ENCODE measurements around the gene PGAP2. TPM values are rescaled to one million over a fixed set of nuclear protein-coding genes. Genes with fewer than 3 reads are reported as not detected.

The PGAP2 gene
- total and polyA plus RNA-seq, 2 donors (not counting 3 experiments of a cell fraction or from before 2014, with no cell fraction given), result 18.3 to 34.1 TPM

- dilution Hi-C loops (cut with MboI; ENCODE audit: extremely low pct_ligation_motif_present, low sequenced_read_pairs), result no loop called here
- Histone ChIP-seq H2AFZ (ENCODE audit: low read depth, low read length) (no peak overlapping the region), H3K9me1 (replicated peaks; ENCODE audit: control insufficient read depth, extremely low read depth, insufficient read depth, low read length) (no peaks in the 10 kb centered on the region), H3K27me3 (ENCODE audit: control insufficient read depth in 2 of 2, insufficient read depth in 2 of 2, low read length in 2 of 2) (no peaks in the 10 kb centered on the region), H3K9ac (replicated peaks; ENCODE audit: extremely low read depth, insufficient read depth, low read length) (no peak overlapping the region), H3K4me3 (replicated peaks in 1 of 3; ENCODE audit: insufficient read depth in 1 of 3, low read depth in 1 of 3, low read length in 3 of 3) (no peak overlapping the region), H3K4me2 (ENCODE audit: insufficient read depth, low read length) (no peak overlapping the region), H4K20me1 (replicated peaks; ENCODE audit: control insufficient read depth, extremely low read depth, insufficient read depth, low read length) (no peaks in the 10 kb centered on the region), H3K4me1 (ENCODE audit: control insufficient read depth, extremely low read depth, insufficient read depth, low read length) (peaks cover 40% of the 10 kb centered on the region), H3K79me2 (ENCODE audit: control insufficient read depth, insufficient read depth, low read length) (peaks cover 77% of the 10 kb centered on the region), H3K9me3 (replicated peaks; ENCODE audit: control insufficient read depth, insufficient read depth, low read length) (no peaks in the 10 kb centered on the region), H3K27ac (ENCODE audit: insufficient read depth, low read depth, low read length) (no peak overlapping the region), H3K36me3 (ENCODE audit: control insufficient read depth in 2 of 2, extremely low read depth in 1 of 2, insufficient read depth in 2 of 2, low read length in 2 of 2) (no peaks in the 10 kb centered on the region)
- no peak for DNase-seq (ENCODE audit: low read depth, low spot score)
- no TSS peak for BruUV-seq (replicated peaks)
- TF ChIP-seq POLR2AphosphoS5 (IDR thresholded peaks at IDR 0.05; ENCODE audit: insufficient read depth, low read depth, low read length), result no peak
- no peak for TF ChIP-seq POLR2A (IDR thresholded peaks at IDR 0.05; ENCODE audit: low read depth, low read length)
- no peak for TF ChIP-seq FOS (IDR thresholded peaks at IDR 0.05; ENCODE audit: borderline replicate concordance, insufficient read depth, low read length)
- TF ChIP-seq GATA2 (IDR thresholded peaks at IDR 0.05; ENCODE audit: insufficient read depth, insufficient read length, low read depth, low read length), result no peak
- TF ChIP-seq, protein P1, sequence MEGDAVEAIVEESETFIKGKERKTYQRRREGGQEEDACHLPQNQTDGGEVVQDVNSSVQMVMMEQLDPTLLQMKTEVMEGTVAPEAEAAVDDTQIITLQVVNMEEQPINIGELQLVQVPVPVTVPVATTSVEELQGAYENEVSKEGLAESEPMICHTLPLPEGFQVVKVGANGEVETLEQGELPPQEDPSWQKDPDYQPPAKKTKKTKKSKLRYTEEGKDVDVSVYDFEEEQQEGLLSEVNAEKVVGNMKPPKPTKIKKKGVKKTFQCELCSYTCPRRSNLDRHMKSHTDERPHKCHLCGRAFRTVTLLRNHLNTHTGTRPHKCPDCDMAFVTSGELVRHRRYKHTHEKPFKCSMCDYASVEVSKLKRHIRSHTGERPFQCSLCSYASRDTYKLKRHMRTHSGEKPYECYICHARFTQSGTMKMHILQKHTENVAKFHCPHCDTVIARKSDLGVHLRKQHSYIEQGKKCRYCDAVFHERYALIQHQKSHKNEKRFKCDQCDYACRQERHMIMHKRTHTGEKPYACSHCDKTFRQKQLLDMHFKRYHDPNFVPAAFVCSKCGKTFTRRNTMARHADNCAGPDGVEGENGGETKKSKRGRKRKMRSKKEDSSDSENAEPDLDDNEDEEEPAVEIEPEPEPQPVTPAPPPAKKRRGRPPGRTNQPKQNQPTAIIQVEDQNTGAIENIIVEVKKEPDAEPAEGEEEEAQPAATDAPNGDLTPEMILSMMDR (IDR thresholded peaks at IDR 0.05; ENCODE audit: extremely low read depth in 1 of 2, insufficient read depth in 1 of 2, low read depth in 1 of 2, low read length in 2 of 2), result no peak
- CTCF ChIA-PET, result interaction anchor here (1.0 to 2.7 kb wide), 3 partner anchors 13 to 236 kb away, joined by 3 to 14 read pairs (median 8); partner anchors contain the start of gene PGAP2
- FAIRE-seq, result no peak
- intact Hi-C loops (cut with micrococcal nuclease), result no loop called here
- POLR2A ChIA-PET, result interaction anchor here (0.7 kb wide), 1 partner anchor 152 kb away, joined by 10 read pairs; no protein-coding TSS in a partner anchor
These were observed 28.5 kb downstream of the PGAP2 start for GRCh38 chr11:3836903-3837302.

DNA sequence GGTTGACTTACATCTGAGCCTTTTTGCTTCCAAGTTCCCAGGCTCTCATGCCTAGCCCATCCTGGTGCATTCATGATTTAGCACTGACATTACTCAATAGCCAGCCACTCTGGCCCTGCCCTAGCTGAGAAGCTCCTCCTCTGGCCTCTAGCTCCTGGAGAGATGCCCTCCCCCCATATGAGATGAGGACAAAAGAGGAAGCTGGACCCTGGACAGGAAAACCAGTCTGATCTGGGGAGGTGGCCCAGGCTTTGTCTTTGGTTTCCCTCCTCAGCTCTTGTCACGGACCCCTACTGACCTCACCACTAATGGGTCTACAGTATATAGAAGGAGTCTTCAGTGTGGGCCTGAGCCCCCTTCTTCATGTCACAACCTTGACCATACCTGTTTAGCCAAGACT, 29.4 kb downstream of the PGAP2 start:
- peak; percentile 66 for FAIRE-seq
- no peaks in the 10 kb centered on the region for H3K9me1 ChIP-seq (replicated peaks; ENCODE audit: control insufficient read depth, extremely low read depth, insufficient read depth, low read length)
- H3K9ac ChIP-seq (replicated peaks; ENCODE audit: extremely low read depth, insufficient read depth, low read length), result no peak overlapping the region
- no peak overlapping the region for H3K4me3 ChIP-seq (replicated peaks in 1 of 3; ENCODE audit: insufficient read depth in 1 of 3, low read depth in 1 of 3, low read length in 3 of 3)
- intact Hi-C loops (cut with micrococcal nuclease) (no loop called here), dilution Hi-C loops (cut with MboI; ENCODE audit: extremely low pct_ligation_motif_present, low sequenced_read_pairs) (no loop called here)
- BruUV-seq (replicated peaks), result no TSS peak
- no peaks in the 10 kb centered on the region for H3K27me3 ChIP-seq (ENCODE audit: control insufficient read depth in 2 of 2, insufficient read depth in 2 of 2, low read length in 2 of 2)
- H3K4me1 ChIP-seq (ENCODE audit: control insufficient read depth, extremely low read depth, insufficient read depth, low read length), result peaks cover 41% of the 10 kb centered on the region
- ChIA-PET POLR2A (no interaction called here), CTCF (interaction anchor here (0.6 to 5.5 kb wide), 7 partner anchors 12 to 237 kb away, joined by 3 to 88 read pairs (median 4); partner anchors contain the start of genes PGAP2 and STIM1)
- H2AFZ ChIP-seq (ENCODE audit: low read depth, low read length), result no peak overlapping the region
- TF ChIP-seq JUN (IDR thresholded peaks at IDR 0.05; ENCODE audit: borderline replicate concordance, insufficient read depth, insufficient read length, low read depth), result no peak
- TF ChIP-seq, protein P1 (IDR thresholded peaks at IDR 0.05; ENCODE audit: extremely low read depth in 1 of 2, insufficient read depth in 1 of 2, low read depth in 1 of 2, low read length in 2 of 2), result no peak
- TF ChIP-seq MYC (IDR thresholded peaks at IDR 0.05; ENCODE audit: low read depth, low read length), result no peak
- TF ChIP-seq FOS (IDR thresholded peaks at IDR 0.05; ENCODE audit: borderline replicate concordance, insufficient read depth, low read length), result no peak
- H3K79me2 ChIP-seq (ENCODE audit: control insufficient read depth, insufficient read depth, low read length), result peaks cover 68% of the 10 kb centered on the region
- no peak overlapping the region for H3K27ac ChIP-seq (ENCODE audit: insufficient read depth, low read depth, low read length)
- no peaks in the 10 kb centered on the region for H4K20me1 ChIP-seq (replicated peaks; ENCODE audit: control insufficient read depth, extremely low read depth, insufficient read depth, low read length)
- DNase-seq (ENCODE audit: low read depth, low spot score), result no peak
- no peaks in the 10 kb centered on the region for H3K9me3 ChIP-seq (replicated peaks; ENCODE audit: control insufficient read depth, insufficient read depth, low read length)
- peak overlapping the region; percentile 22 for H3K4me2 ChIP-seq (ENCODE audit: insufficient read depth, low read length)
- H3K36me3 ChIP-seq (ENCODE audit: control insufficient read depth in 2 of 2, extremely low read depth in 1 of 2, insufficient read depth in 2 of 2, low read length in 2 of 2), result no peaks in the 10 kb centered on the region

Measured in endothelial cell of umbilical vein (primary cell).